MM.1S (cell line): ENCODE data around the gene HOXC10.

Source experiments
- EZH2 ChIP-seq: fragments of 300-600 bp; sonication (generic); optimal IDR thresholded peaks from 2 replicates; pipeline ENCODE3; 2017; ENCODE audit warnings: low read depth, mild to moderate bottlenecking, antibody characterized with exemption, low read length, mixed read lengths
- TF ChIP-seq, protein P1 (sequence below): fragments of 300-600 bp; sonication (generic); IDR thresholded peaks from 2 replicates; pipeline ENCODE4 v1.5.1; 2016; ENCODE audit warnings: antibody characterized with exemption, low read length, mixed read lengths

DNA sequence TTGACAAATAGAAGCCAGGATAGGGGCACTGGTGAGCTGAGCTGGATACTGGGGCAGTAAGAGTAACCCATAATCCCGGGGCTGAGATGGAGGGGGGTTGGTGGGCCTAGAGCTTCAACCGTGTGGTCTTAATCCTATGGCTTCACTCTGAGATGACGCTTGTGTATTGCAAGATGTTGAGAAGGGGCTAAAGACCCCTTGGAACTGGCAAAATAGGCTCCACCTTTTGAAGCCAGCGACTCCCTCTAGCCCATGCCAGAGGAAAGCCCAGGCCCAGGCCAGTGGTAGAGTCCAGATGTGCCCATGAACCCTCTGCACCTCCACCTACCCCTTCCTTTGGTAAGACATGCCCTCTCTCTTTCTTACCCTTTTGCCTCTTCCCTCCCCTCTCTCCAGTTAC lies 25.6 kb upstream of the HOXC10 start:
- TF ChIP-seq, protein P1, sequence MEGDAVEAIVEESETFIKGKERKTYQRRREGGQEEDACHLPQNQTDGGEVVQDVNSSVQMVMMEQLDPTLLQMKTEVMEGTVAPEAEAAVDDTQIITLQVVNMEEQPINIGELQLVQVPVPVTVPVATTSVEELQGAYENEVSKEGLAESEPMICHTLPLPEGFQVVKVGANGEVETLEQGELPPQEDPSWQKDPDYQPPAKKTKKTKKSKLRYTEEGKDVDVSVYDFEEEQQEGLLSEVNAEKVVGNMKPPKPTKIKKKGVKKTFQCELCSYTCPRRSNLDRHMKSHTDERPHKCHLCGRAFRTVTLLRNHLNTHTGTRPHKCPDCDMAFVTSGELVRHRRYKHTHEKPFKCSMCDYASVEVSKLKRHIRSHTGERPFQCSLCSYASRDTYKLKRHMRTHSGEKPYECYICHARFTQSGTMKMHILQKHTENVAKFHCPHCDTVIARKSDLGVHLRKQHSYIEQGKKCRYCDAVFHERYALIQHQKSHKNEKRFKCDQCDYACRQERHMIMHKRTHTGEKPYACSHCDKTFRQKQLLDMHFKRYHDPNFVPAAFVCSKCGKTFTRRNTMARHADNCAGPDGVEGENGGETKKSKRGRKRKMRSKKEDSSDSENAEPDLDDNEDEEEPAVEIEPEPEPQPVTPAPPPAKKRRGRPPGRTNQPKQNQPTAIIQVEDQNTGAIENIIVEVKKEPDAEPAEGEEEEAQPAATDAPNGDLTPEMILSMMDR: no peak
- TF ChIP-seq EZH2: no peak
